ENCODE measurements around the gene CDKAL1.
A peak's percentile ranks its signal among the peaks of the same experiment; 100 is the strongest.

The CDKAL1 gene

DNA sequence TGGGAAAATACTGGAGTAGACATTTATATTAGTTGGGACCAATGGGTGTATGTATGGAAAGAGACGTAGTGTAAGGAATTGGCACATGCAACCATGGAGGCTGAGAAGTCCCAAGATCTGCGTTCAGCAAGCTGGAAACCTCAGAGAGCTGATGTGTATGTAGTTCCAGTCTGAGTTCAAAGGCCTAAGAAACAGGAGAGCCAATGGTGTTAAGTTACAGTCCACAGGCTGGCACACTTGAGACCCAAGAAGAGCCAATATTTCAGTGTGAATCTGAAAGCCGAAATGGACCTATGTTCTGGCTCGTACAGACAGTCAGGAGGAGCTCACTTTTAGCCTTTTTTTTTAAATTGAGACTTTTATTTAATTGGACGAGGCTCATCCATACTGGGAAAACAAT lies 244.2 kb downstream of the CDKAL1 start:
- ChIA-PET CTCF (no interaction called here), POLR2A (no interaction called here)
- no peak for DNase-seq (ENCODE audit: extremely low spot score)
- TF ChIP-seq FOXA1 (IDR thresholded peaks at IDR 0.05) (no peak), CTBP1 (IDR thresholded peaks at IDR 0.05; ENCODE audit: borderline replicate concordance) (no peak), BHLHE40 (IDR thresholded peaks at IDR 0.05; ENCODE audit: borderline replicate concordance) (no peak), FOXK2 (IDR thresholded peaks at IDR 0.05) (no peak), FOXM1 (IDR thresholded peaks at IDR 0.05; ENCODE audit: borderline replicate concordance) (no peak), TARDBP (IDR thresholded peaks at IDR 0.05) (no peak)

DNA sequence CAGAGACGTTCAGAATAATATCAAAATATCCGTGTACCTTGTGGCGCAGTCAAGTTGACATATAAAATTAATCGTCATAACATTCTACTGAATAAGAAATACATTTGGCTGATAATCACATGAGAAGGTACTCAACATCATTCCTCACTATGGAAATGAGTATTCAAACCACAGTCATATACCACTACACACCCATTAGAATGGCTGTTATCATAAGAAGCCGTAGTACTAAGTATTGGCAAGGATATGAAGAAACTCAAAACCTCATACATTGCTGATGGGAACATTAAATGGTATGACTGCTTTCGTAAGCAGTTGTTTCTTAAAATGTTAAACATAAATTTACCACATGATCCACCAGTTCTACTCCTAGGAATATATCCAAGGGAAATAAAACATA lies 244.7 kb downstream of the CDKAL1 start:
- POLR2A ChIA-PET, result no interaction called here
- DNase-seq (ENCODE audit: extremely low spot score), result no peak
- CTCF ChIA-PET, result no interaction called here
- TF ChIP-seq SUZ12 (IDR thresholded peaks at IDR 0.05), result no peak
- no peak for TF ChIP-seq FOXM1 (IDR thresholded peaks at IDR 0.05; ENCODE audit: borderline replicate concordance)
- no peak for TF ChIP-seq ZNF384 (IDR thresholded peaks at IDR 0.05)
- no peak for TF ChIP-seq SP1 (IDR thresholded peaks at IDR 0.05)
- no peak for TF ChIP-seq ELF4 (IDR thresholded peaks at IDR 0.05)
- TF ChIP-seq BHLHE40 (IDR thresholded peaks at IDR 0.05; ENCODE audit: borderline replicate concordance), result no peak
- TF ChIP-seq CTBP1 (IDR thresholded peaks at IDR 0.05; ENCODE audit: borderline replicate concordance), result no peak
- TF ChIP-seq, protein P1, sequence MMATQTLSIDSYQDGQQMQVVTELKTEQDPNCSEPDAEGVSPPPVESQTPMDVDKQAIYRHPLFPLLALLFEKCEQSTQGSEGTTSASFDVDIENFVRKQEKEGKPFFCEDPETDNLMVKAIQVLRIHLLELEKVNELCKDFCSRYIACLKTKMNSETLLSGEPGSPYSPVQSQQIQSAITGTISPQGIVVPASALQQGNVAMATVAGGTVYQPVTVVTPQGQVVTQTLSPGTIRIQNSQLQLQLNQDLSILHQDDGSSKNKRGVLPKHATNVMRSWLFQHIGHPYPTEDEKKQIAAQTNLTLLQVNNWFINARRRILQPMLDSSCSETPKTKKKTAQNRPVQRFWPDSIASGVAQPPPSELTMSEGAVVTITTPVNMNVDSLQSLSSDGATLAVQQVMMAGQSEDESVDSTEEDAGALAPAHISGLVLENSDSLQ (IDR thresholded peaks at IDR 0.05), result no peak
- no peak for TF ChIP-seq LEF1 (IDR thresholded peaks at IDR 0.05; ENCODE audit: borderline replicate concordance)
- TF ChIP-seq ARNT (IDR thresholded peaks at IDR 0.05), result no peak
- no peak for TF ChIP-seq L3MBTL2 (conservative IDR thresholded peaks at IDR 0.05)
- TF ChIP-seq FOXK2 (IDR thresholded peaks at IDR 0.05), result no peak
- no peak for TF ChIP-seq HDGF (IDR thresholded peaks at IDR 0.05; ENCODE audit: borderline replicate concordance)

DNA sequence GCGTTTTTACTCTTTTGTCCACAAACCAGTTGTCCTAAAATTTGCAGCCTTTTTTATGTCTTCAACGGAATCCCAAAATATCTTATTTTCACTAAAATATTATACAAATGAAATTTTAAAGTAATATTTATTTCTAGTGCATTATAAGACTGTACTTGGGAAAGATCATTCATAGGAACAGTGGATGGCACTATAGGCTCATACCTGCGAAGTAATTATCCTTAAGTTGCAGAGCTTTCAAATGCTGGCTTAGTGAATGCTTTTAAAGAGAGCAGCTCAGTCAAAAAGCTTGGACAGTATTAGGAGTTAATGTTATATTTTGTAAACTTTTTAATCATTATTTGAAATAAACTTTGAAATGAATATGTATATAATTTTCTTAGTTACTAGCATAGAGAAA lies 254.9 kb downstream of the CDKAL1 start:
- no peak for DNase-seq (ENCODE audit: extremely low spot score)
- ChIA-PET POLR2A (no interaction called here), CTCF (no interaction called here)
- TF ChIP-seq ZNF384 (IDR thresholded peaks at IDR 0.05), result no peak

DNA sequence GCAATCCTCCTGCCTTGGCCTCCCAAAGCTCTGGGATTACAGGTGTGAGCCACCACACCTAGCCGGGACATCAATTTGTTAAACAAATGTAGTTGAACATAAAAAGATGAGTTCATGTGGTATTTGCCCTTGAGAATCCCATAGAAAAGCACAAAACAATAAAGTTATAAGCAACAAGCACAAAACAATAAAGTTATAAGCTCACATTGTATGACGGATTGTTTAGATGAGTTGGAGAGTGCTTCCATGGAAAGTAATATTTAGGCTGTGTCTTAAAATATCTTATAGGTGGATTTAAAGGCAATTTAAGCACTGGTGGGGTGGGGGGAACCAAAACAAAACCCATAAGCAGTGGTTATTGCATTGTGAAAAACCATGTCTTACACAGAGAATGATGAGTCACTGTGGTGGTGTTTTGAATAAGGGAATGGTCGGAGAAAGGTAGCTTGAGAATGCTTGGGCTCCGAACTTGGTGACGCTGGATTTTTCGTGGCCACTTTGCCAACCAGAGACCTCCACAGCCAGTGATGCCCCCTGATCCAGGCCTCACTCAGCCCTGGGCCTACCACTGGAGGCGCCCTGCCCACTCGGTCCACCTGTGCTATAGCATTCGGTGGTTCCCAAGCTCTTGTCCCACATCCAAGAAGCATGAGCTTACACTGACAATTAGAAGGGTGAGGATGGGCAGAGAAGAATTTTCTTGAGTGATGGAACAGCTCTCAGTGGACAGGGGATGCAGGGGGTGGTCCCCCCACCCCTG lies 256.0 kb downstream of the CDKAL1 start:
- DNase-seq (ENCODE audit: extremely low spot score), result no peak
- POLR2A ChIA-PET, result no interaction called here
- CTCF ChIA-PET, result no interaction called here
- no peak for TF ChIP-seq L3MBTL2 (conservative IDR thresholded peaks at IDR 0.05)
- TF ChIP-seq NFRKB (IDR thresholded peaks at IDR 0.05), result no peak
- TF ChIP-seq TARDBP (IDR thresholded peaks at IDR 0.05), result no peak
- TF ChIP-seq ARNT (IDR thresholded peaks at IDR 0.05), result no peak
- TF ChIP-seq SP1 (IDR thresholded peaks at IDR 0.05), result no peak
- TF ChIP-seq ELF4 (IDR thresholded peaks at IDR 0.05), result no peak
- TF ChIP-seq, protein P1 (IDR thresholded peaks at IDR 0.05), result no peak
- TF ChIP-seq FOXA1 (IDR thresholded peaks at IDR 0.05), result no peak
- TF ChIP-seq SUZ12 (IDR thresholded peaks at IDR 0.05), result no peak
- TF ChIP-seq CTBP1 (IDR thresholded peaks at IDR 0.05; ENCODE audit: borderline replicate concordance), result no peak
- TF ChIP-seq BHLHE40 (IDR thresholded peaks at IDR 0.05; ENCODE audit: borderline replicate concordance), result no peak

DNA sequence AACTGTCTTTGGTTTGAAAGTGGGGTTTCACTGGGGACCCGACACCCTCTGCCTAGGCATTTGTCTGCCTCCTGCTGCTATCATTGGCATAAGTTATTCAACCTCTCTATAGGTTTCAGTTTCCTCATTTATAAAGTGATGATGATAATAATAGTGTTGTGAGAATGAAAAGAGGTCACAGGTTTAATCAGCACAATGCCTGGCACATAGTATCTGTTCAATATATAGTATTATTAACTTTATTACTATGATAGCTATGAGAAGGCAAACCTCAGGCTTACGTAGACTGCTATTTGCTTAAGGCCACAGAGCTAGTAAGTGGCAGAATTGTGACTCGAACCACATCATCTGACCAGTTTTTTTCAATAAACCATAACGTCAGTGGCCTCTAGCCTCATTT lies 256.8 kb downstream of the CDKAL1 start:
- no peak for DNase-seq (ENCODE audit: extremely low spot score)
- ChIA-PET POLR2A (no interaction called here), CTCF (interaction anchor here (0.7 kb wide), 1 partner anchor 797 kb away, joined by 3 read pairs; no protein-coding TSS in a partner anchor)
- no peak for TF ChIP-seq NFRKB (IDR thresholded peaks at IDR 0.05)
- TF ChIP-seq ZNF384 (IDR thresholded peaks at IDR 0.05), result no peak
- TF ChIP-seq, protein P1 (IDR thresholded peaks at IDR 0.05), result no peak
- no peak for TF ChIP-seq SP1 (IDR thresholded peaks at IDR 0.05)
- no peak for TF ChIP-seq ELF4 (IDR thresholded peaks at IDR 0.05)
- no peak for TF ChIP-seq BHLHE40 (IDR thresholded peaks at IDR 0.05; ENCODE audit: borderline replicate concordance)
- TF ChIP-seq LEF1 (IDR thresholded peaks at IDR 0.05; ENCODE audit: borderline replicate concordance), result no peak
- TF ChIP-seq ARNT (IDR thresholded peaks at IDR 0.05), result no peak

DNA sequence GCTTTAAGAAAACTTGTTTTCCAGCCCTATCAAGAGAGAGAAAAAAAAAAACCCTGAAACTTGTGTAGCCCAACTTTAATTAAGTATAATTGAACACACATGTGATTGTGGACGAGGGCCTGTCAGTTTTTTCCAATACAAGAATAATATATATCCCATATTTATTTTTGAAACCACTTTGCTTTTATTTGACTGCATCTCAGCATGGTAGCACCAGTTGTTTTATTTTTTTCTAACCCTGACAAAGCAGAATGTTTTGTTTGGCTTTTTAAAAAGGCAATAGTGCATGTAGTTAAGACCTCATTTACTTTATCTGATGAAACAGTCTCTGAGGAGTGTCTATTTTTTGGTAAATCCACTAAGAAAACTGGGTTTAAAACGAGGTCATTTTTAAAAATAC lies 257.7 kb downstream of the CDKAL1 start:
- POLR2A ChIA-PET, result no interaction called here
- no peak for DNase-seq (ENCODE audit: extremely low spot score)
- CTCF ChIA-PET, result interaction anchor here (0.7 kb wide), 1 partner anchor 796 kb away, joined by 3 read pairs; no protein-coding TSS in a partner anchor
- TF ChIP-seq ZNF384 (IDR thresholded peaks at IDR 0.05) (peak; percentile 80), FOXK2 (IDR thresholded peaks at IDR 0.05) (no peak), LEF1 (IDR thresholded peaks at IDR 0.05; ENCODE audit: borderline replicate concordance) (no peak)
- TF ChIP-seq, protein P1 (IDR thresholded peaks at IDR 0.05), result peak; percentile 75
